Keratinocyte (primary cell): ENCODE results near the gene SH3BP5L. TPM values are rescaled to one million over a fixed set of nuclear protein-coding genes. Genes with fewer than 3 reads are reported as not detected.

ENCODE experiments used
- DNase-seq: peaks from one replicate; pipeline ENCODE4 v3.0.0-alpha.2; 2011; ENCODE audit warnings: low read depth, missing footprints, low spot score
- FAIRE-seq: peaks from 2 replicates; lab custom pipeline; 2011; peaks lifted over from hg19 to GRCh38; lab: Jason Lieb, UNC
- H2AFZ ChIP-seq: 2 replicates; pipeline ENCODE4 v1.6.0; 2012; ENCODE audit warnings: low read length, control low read depth, inconsistent platforms; ENCODE audit not compliant: control insufficient read depth
- H3K27ac ChIP-seq: 2 replicates; pipeline ENCODE4 v1.5.1; 2011; ENCODE audit warnings: low read length; ENCODE audit not compliant: control insufficient read depth, insufficient read depth
- H3K27me3 ChIP-seq: 3 replicates; pipeline ENCODE4 v1.6.0; 2011; ENCODE audit warnings: low read length; ENCODE audit not compliant: control insufficient read depth, insufficient read depth; ENCODE audit errors: extremely low read depth
- H3K36me3 ChIP-seq, 2 experiments: 2 replicates in 1 of 2; 3 replicates in 1 of 2; pipeline ENCODE4 v1.5.1; 2011; ENCODE audit warnings: low read length in 2 of 2, mild to moderate bottlenecking in 1 of 2; ENCODE audit not compliant: control insufficient read depth in 2 of 2, insufficient read depth in 2 of 2; ENCODE audit errors: extremely low read depth in 1 of 2
- H3K4me1 ChIP-seq: 3 replicates; pipeline ENCODE4 v1.5.1; 2011; ENCODE audit warnings: low read length; ENCODE audit not compliant: control insufficient read depth, insufficient read depth; ENCODE audit errors: extremely low read depth
- H3K4me2 ChIP-seq: 3 replicates; pipeline ENCODE4 v1.6.0; 2011; ENCODE audit warnings: low read depth, low read length; ENCODE audit not compliant: control insufficient read depth, insufficient read depth; ENCODE audit errors: extremely low read depth
- H3K4me3 ChIP-seq, 3 experiments: fragments of 200-600 bp in 1 of 3; sonication (generic) in 1 of 3; 2 replicates in 2 of 3; 3 replicates in 1 of 3; pipeline ENCODE4 v1.5.1; 2011 to 2016; ENCODE audit warnings: low read length in 3 of 3, mild to moderate bottlenecking in 3 of 3, control low read depth in 2 of 3, inconsistent platforms in 1 of 3, low read depth in 1 of 3, mixed read lengths in 1 of 3, mixed run types in 1 of 3, moderate library complexity in 1 of 3; ENCODE audit not compliant: control insufficient read depth in 2 of 3, insufficient read depth in 2 of 3; ENCODE audit errors: extremely low read depth in 1 of 3
- H3K79me2 ChIP-seq: 2 replicates; pipeline ENCODE4 v1.6.0; 2012; ENCODE audit warnings: low read length; ENCODE audit not compliant: control insufficient read depth, insufficient read depth
- H3K9ac ChIP-seq: 3 replicates; pipeline ENCODE4 v1.6.0; 2011; ENCODE audit warnings: low read length; ENCODE audit not compliant: control insufficient read depth, insufficient read depth; ENCODE audit errors: extremely low read depth
- H3K9me1 ChIP-seq: 3 replicates; pipeline ENCODE4 v1.6.0; 2011; ENCODE audit warnings: low read length; ENCODE audit not compliant: control insufficient read depth, insufficient read depth; ENCODE audit errors: extremely low read depth
- H3K9me3 ChIP-seq: 2 replicates; pipeline ENCODE4 v1.5.1; 2012; ENCODE audit warnings: low read depth, low read length; ENCODE audit not compliant: control insufficient read depth
- H4K20me1 ChIP-seq: 3 replicates; pipeline ENCODE4 v1.6.0; 2011; ENCODE audit warnings: low read length; ENCODE audit not compliant: control insufficient read depth, insufficient read depth; ENCODE audit errors: extremely low read depth
- EZH2 ChIP-seq: IDR thresholded peaks from one replicate; pipeline ENCODE4 v1.6.1; 2012; ENCODE audit warnings: inconsistent platforms, mild to moderate bottlenecking, low read length, moderate library complexity
- dilution Hi-C: fragments of 300-500 bp; cut with MboI; formaldehyde crosslinking; loops from one replicate; pipeline ENCODE4 v1.7.0; 2020; ENCODE audit warnings: low sequenced_read_pairs; ENCODE audit not compliant: extremely low pct_ligation_motif_present
- polyA plus RNA-seq, 5 experiments: library from polyadenylated mRNA; depleted of rRNA in 3 of 5; stranded (reverse) in 3 of 5; stranded (forward) in 1 of 5; unstranded in 1 of 5; fragments of >200 nt; gene quantifications; 1 replicate in 1 of 5; 2 replicates in 3 of 5; 3 replicates in 1 of 5; pipeline versions ENCODE4 v1.2.1 to v1.2.3, GENCODE V29; 2011 to 2012; ENCODE audit warnings: missing spikeins in 2 of 5, low read depth in 1 of 5, low replicate concordance in 1 of 5
- small RNA-seq, 3 experiments: library from RNA; depleted of rRNA; stranded (forward); fragments of <200 nt; gene quantifications; one replicate each; pipeline ENCODE3, GENCODE V24; 2012; ENCODE audit warnings: low read depth in 3 of 3, low replicate concordance in 1 of 3; ENCODE audit not compliant: insufficient read length in 3 of 3
- TF ChIP-seq, protein P1 (sequence below), 3 experiments: IDR thresholded peaks in 1 of 3; conservative IDR thresholded peaks in 1 of 3; optimal IDR thresholded peaks in 1 of 3; 2 replicates in 2 of 3; 3 replicates in 1 of 3; pipeline versions ENCODE3 to v1.5.1; 2011; ENCODE audit warnings: low read length in 3 of 3, mild to moderate bottlenecking in 3 of 3, moderate library complexity in 2 of 3, control low read depth in 1 of 3, inconsistent platforms in 1 of 3; ENCODE audit not compliant: insufficient read depth in 2 of 3; ENCODE audit errors: extremely low read depth in 1 of 3

SH3BP5L gene
- polyA plus RNA-seq, 1 donor (not counting 4 experiments of a cell fraction or from before 2014, with no cell fraction given): 13.2 TPM

DNA sequence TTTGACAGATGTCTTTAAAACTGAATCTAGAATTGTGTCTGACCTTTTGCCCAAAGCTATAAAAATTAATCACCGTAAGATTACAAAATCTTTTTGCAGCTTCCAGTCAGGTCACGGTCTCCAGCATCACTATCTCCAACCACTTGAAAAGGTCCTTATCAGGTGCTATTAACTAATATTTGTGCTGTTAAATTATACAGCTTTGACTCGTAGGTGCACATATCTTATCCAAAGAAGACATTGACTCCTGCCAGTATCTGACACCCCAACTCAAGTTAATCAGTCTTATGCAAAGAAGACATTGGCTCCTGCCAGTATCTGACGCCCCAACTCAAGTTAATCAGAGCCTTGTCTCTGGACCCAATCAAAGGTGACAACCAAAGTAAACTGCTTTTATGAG is 50.3 kb downstream of the SH3BP5L start:
- TF ChIP-seq EZH2: no peak
- TF ChIP-seq, protein P1, sequence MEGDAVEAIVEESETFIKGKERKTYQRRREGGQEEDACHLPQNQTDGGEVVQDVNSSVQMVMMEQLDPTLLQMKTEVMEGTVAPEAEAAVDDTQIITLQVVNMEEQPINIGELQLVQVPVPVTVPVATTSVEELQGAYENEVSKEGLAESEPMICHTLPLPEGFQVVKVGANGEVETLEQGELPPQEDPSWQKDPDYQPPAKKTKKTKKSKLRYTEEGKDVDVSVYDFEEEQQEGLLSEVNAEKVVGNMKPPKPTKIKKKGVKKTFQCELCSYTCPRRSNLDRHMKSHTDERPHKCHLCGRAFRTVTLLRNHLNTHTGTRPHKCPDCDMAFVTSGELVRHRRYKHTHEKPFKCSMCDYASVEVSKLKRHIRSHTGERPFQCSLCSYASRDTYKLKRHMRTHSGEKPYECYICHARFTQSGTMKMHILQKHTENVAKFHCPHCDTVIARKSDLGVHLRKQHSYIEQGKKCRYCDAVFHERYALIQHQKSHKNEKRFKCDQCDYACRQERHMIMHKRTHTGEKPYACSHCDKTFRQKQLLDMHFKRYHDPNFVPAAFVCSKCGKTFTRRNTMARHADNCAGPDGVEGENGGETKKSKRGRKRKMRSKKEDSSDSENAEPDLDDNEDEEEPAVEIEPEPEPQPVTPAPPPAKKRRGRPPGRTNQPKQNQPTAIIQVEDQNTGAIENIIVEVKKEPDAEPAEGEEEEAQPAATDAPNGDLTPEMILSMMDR (optimal IDR thresholded peaks at IDR 0.05 in 1 of 3, IDR thresholded peaks at IDR 0.05 in 1 of 3, conservative IDR thresholded peaks at IDR 0.05 in 1 of 3; ENCODE audit: extremely low read depth in 1 of 3, insufficient read depth in 2 of 3, low read length in 3 of 3): no peak
- Histone ChIP-seq H3K27ac (no peak overlapping the region), H3K4me2 (no peak overlapping the region), H3K4me3 (no peak overlapping the region), H4K20me1 (no peaks in the 10 kb centered on the region), H3K4me1 (no peaks in the 10 kb centered on the region), H3K9me3 (no peaks in the 10 kb centered on the region), H3K79me2 (no peaks in the 10 kb centered on the region), H3K9me1 (no peaks in the 10 kb centered on the region), H3K27me3 (no peaks in the 10 kb centered on the region), H2AFZ (no peak overlapping the region), H3K36me3 (no peaks in the 10 kb centered on the region), H3K9ac (no peak overlapping the region)
- DNase-seq (no peak), FAIRE-seq (no peak)
- dilution Hi-C loops: no loop called here

Small RNAs within 50 kb of the gene (small RNA-seq; reads per million reads assigned to genes)
- gene MIR3124: 0 reads per million in 3 experiments

Other genes with a start within 250 kb of the SH3BP5L start
- not detected in 3 replicates for gene OR2T10, start 228.2 kb downstream of the SH3BP5L start, polyA plus RNA-seq
- gene OR2T11, start 190.8 kb downstream of the SH3BP5L start, polyA plus RNA-seq: not detected in 3 replicates
- not detected in 3 replicates for gene OR2T35, start 180.6 kb downstream of the SH3BP5L start, polyA plus RNA-seq
- gene OR2T27, start 170.4 kb downstream of the SH3BP5L start, polyA plus RNA-seq: not detected in 3 replicates
- gene OR14I1, start 123.1 kb downstream of the SH3BP5L start, polyA plus RNA-seq: not detected in 3 replicates
- not detected in 3 replicates for gene LYPD8, start 70.2 kb downstream of the SH3BP5L start, polyA plus RNA-seq
- gene ZNF672, start 12.3 kb upstream of the SH3BP5L start, polyA plus RNA-seq: 12.6 to 16.9 TPM (median 15.4 TPM) in 3 replicates
- gene ZNF692, start 33.2 kb upstream of the SH3BP5L start, polyA plus RNA-seq: 18.7 to 48.9 TPM (median 27.0 TPM) in 3 replicates
- gene PGBD2, start 80.3 kb upstream of the SH3BP5L start, polyA plus RNA-seq: 5.1 to 6.1 TPM (median 5.3 TPM) in 3 replicates